Measurements from ENCODE around the gene RAB11FIP4.

Gene RAB11FIP4

GRCh38 chr17:31581491-31581890, 190.0 kb downstream of the RAB11FIP4 start:
- in situ Hi-C loops (cut with MboI; ENCODE audit: low sequenced_read_pairs) = no loop called here

- in situ Hi-C loops (cut with MboI; ENCODE audit: low sequenced_read_pairs) = no loop called here
Measured at GRCh38 chr17:31582151-31582907, 190.9 kb downstream of the RAB11FIP4 start.

- in situ Hi-C loops (cut with MboI; ENCODE audit: low sequenced_read_pairs) = no loop called here
Measured at GRCh38 chr17:31583772-31584356, 192.4 kb downstream of the RAB11FIP4 start.

GRCh38 chr17:31584438-31585279, 193.2 kb downstream of the RAB11FIP4 start:
- in situ Hi-C loops (cut with MboI; ENCODE audit: low sequenced_read_pairs) = no loop called here

- in situ Hi-C loops (cut with MboI; ENCODE audit: low sequenced_read_pairs) = no loop called here
Measured at GRCh38 chr17:31585280-31585630, 193.8 kb downstream of the RAB11FIP4 start.

- in situ Hi-C loops (cut with MboI; ENCODE audit: low sequenced_read_pairs) = no loop called here
Measured at GRCh38 chr17:31586946-31587345, 195.5 kb downstream of the RAB11FIP4 start.

GRCh38 chr17:31587462-31587861, 196.0 kb downstream of the RAB11FIP4 start:
- in situ Hi-C loops (cut with MboI; ENCODE audit: low sequenced_read_pairs) = no loop called here

Measured in HL-60/S4 treated with retinoic acid at 250 ng/mL for 4 days and 3 days (cell line).